Measurements from ENCODE around the gene ENTPD7.
"Not testable (repeated sequence)": the region's sequence is repeated elsewhere in the genome, so short reads cannot be mapped to it uniquely, and the experiment has no call there.

ENTPD7 gene

DNA sequence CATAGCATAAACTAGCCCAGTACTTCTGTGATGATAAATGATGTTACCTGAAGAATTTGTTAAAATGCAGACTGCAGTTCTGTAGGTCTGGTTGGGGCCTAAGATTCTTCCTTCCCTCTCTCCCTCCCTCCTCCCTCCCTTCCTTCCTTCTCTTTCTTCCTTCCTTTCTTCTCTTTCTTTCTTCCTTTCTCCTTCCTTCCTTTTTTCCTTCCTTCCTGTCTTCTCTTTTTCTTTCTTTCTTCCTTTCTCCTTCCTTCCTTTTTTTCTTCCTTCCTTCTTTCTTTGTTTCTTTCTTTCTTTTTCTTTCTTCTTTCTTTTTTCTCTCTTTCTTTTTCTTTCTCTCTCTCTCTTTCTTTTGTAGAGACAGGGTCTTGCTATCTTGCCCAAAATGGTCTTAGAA lies 35.4 kb upstream of the ENTPD7 start:
- TF ChIP-seq, protein P1, sequence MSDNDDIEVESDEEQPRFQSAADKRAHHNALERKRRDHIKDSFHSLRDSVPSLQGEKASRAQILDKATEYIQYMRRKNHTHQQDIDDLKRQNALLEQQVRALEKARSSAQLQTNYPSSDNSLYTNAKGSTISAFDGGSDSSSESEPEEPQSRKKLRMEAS (IDR thresholded peaks at IDR 0.05; ENCODE audit: low read depth, low read length) = no peak
- TF ChIP-seq, protein P2, sequence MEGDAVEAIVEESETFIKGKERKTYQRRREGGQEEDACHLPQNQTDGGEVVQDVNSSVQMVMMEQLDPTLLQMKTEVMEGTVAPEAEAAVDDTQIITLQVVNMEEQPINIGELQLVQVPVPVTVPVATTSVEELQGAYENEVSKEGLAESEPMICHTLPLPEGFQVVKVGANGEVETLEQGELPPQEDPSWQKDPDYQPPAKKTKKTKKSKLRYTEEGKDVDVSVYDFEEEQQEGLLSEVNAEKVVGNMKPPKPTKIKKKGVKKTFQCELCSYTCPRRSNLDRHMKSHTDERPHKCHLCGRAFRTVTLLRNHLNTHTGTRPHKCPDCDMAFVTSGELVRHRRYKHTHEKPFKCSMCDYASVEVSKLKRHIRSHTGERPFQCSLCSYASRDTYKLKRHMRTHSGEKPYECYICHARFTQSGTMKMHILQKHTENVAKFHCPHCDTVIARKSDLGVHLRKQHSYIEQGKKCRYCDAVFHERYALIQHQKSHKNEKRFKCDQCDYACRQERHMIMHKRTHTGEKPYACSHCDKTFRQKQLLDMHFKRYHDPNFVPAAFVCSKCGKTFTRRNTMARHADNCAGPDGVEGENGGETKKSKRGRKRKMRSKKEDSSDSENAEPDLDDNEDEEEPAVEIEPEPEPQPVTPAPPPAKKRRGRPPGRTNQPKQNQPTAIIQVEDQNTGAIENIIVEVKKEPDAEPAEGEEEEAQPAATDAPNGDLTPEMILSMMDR (IDR thresholded peaks at IDR 0.05; ENCODE audit: low read depth, low read length) = no peak
- no peak for TF ChIP-seq POLR2A (IDR thresholded peaks at IDR 0.05; ENCODE audit: extremely low read depth, insufficient read length)
- TF ChIP-seq MYC (IDR thresholded peaks at IDR 0.05; ENCODE audit: low read depth, low read length) = no peak
- H3K4me3 ChIP-seq (ENCODE audit: low read depth, low read length) = no peak overlapping the region
- DNase-seq (ENCODE audit: low read depth) = no peak

DNA sequence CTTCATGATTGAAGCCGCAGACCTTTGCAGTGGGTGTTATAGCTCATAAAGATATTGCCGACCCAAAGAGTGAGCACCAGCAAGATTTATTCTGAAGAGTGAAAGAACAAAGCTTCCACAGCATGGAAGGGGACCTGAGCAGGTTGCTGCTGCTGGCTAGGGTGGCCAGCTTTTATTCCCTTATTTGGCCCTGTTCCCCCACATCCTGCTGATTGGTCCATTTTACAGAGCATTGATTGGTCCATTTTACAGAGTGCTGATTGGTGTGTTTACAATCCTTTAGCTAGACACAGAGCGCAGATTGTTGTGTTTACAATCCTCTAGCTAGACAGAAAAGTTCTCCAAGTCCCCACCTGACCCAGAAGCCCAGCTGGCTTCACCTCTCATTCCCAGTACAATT lies 34.2 kb upstream of the ENTPD7 start:
- not testable (repeated sequence) for DNase-seq (ENCODE audit: low read depth); H3K4me3 ChIP-seq (ENCODE audit: low read depth, low read length)

DNA sequence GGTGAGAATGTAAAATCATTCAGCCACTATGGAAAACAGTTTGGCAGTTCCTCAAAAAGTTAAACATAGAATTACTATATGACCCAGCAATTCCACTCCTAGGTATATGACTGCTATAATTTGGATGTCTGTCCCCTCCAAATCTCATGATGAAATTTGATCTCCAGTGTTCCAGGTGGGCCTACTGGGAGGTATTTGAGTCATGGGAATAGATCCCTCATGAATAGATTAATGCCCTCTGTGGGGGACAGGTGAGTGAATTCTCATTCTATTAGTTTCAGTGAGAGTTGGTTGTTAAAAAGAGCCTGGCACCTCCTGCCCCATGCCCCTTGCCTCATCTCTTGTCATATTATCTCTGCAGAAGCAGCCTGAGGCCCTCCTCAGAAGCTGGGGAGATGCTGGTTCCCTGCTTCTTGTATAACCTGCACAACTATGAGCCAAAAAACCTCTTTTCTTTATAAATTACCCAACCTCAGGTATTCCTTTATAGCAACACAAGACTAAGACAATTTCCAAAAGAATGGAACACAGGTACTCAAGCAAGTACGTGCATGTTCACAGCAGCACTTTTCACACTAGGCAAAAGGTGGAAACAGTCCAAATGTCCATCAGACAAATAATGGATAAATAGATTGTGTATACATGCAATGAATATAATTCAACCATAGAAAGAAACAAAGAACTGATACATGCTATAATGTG lies 30.2 kb upstream of the ENTPD7 start:
- TF ChIP-seq, protein P1 (IDR thresholded peaks at IDR 0.05; ENCODE audit: low read depth, low read length) = no peak
- TF ChIP-seq MYC (IDR thresholded peaks at IDR 0.05; ENCODE audit: low read depth, low read length) = no peak
- TF ChIP-seq, protein P2 (IDR thresholded peaks at IDR 0.05; ENCODE audit: low read depth, low read length) = no peak
- no peak for TF ChIP-seq POLR2A (IDR thresholded peaks at IDR 0.05; ENCODE audit: extremely low read depth, insufficient read length)
- H3K4me3 ChIP-seq (ENCODE audit: low read depth, low read length) = no peak overlapping the region

DNA sequence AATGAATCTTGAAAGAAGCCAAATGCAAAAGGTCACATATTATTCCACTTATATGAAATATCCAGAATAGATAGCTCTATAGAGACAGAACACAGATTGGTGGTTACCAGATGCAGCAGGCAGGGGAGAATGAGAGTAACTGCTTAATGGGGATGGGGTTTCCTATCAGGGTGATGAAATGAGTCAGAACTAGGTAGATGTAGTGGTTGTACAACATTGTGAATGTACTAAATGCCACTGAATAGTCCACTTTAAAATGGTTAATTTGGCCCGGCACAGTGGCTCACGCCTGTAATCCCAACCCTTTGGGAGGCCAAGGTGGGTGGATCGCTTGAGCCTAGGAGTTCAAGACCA lies 29.7 kb upstream of the ENTPD7 start:
- TF ChIP-seq, protein P2 (IDR thresholded peaks at IDR 0.05; ENCODE audit: low read depth, low read length) = no peak
- TF ChIP-seq MYC (IDR thresholded peaks at IDR 0.05; ENCODE audit: low read depth, low read length) (no peak), POLR2A (IDR thresholded peaks at IDR 0.05; ENCODE audit: extremely low read depth, insufficient read length) (no peak)
- TF ChIP-seq, protein P1 (IDR thresholded peaks at IDR 0.05; ENCODE audit: low read depth, low read length) = no peak
- no peak for DNase-seq (ENCODE audit: low read depth)
- H3K4me3 ChIP-seq (ENCODE audit: low read depth, low read length) = no peak overlapping the region

More for the DNA sequence above, 30.2 kb upstream of the ENTPD7 start:
- DNase-seq (ENCODE audit: low read depth) = no peak

DNA sequence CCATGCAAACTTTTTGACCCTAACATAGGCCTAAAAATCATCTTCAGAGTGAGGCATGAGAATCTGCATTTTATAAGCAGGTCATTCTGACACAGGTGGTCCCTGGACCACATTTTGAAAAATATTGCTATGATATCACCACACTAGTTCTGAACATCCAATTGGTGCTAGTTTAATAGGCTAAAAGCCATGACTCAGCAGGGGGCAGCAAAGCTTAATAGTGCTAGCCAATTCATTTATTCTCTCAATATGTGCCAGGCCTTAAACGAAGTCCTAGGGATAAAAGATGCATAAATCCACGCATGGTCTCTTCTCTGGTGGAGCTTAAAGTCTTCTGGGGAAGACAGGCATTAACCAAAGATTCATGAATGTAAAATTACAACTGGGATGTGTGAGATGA lies 28.9 kb upstream of the ENTPD7 start:
- DNase-seq (ENCODE audit: low read depth) = peak; percentile 56
- TF ChIP-seq, protein P2 (IDR thresholded peaks at IDR 0.05; ENCODE audit: low read depth, low read length) = peak; percentile 27
- TF ChIP-seq, protein P1 (IDR thresholded peaks at IDR 0.05; ENCODE audit: low read depth, low read length) = no peak
- H3K4me3 ChIP-seq (ENCODE audit: low read depth, low read length) = no peak overlapping the region

DNA sequence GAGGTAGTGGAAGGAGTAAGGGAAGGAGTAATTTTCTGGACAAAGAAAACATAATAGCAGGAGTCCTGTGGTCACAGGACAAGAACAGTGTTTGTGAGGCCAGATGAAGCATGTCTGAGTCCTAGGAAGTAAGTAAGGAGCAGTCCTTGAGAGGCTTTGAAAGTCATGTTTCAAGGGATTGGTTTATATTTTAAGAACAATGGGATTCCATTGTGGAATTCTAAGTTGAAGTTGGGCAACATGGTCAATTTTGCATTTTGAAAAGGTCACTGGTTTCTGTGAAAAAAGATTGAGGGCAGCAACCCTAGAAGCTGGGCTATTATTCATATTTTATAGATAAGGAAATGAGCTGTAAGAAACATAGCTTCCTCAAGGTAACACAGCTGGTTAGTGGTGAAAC lies 28.3 kb upstream of the ENTPD7 start:
- DNase-seq (ENCODE audit: low read depth) = no peak
- no peak overlapping the region for H3K4me3 ChIP-seq (ENCODE audit: low read depth, low read length)
- TF ChIP-seq, protein P2 (IDR thresholded peaks at IDR 0.05; ENCODE audit: low read depth, low read length) = no peak
- TF ChIP-seq, protein P1 (IDR thresholded peaks at IDR 0.05; ENCODE audit: low read depth, low read length) = no peak
- TF ChIP-seq MYC (IDR thresholded peaks at IDR 0.05; ENCODE audit: low read depth, low read length) (no peak), POLR2A (IDR thresholded peaks at IDR 0.05; ENCODE audit: extremely low read depth, insufficient read length) (no peak)

All from NB4 (cell line).